NT2/D1 (cell line): ENCODE results near the gene SIL1.
"Not testable (repeated sequence)": the region's sequence is repeated elsewhere in the genome, so short reads cannot be mapped to it uniquely, and the experiment has no call there.

Experiments
- DNase-seq: peaks from one replicate; pipeline ENCODE4 v3.0.0-alpha.2; 2011; ENCODE audit warnings: low read depth, low spot score
- H3K27me3 ChIP-seq: 2 replicates; pipeline ENCODE4 v1.6.0; 2011; ENCODE audit warnings: mild to moderate bottlenecking; ENCODE audit not compliant: insufficient read length, insufficient read depth
- H3K36me3 ChIP-seq: 2 replicates; pipeline ENCODE4 v1.6.1; 2011; ENCODE audit warnings: mild to moderate bottlenecking, low read length, mixed read lengths; ENCODE audit not compliant: insufficient read depth, insufficient read length
- H3K4me1 ChIP-seq: 2 replicates; pipeline ENCODE4 v1.5.1; 2011; ENCODE audit not compliant: insufficient read depth, insufficient read length
- H3K4me3 ChIP-seq: 2 replicates; pipeline ENCODE4 v1.5.1; 2011; ENCODE audit warnings: low read depth; ENCODE audit not compliant: insufficient read length
- H3K9ac ChIP-seq: 2 replicates; pipeline ENCODE4 v1.6.0; 2011; ENCODE audit warnings: low read depth; ENCODE audit not compliant: insufficient read length
- H3K9me3 ChIP-seq: 2 replicates; pipeline ENCODE4 v1.5.1; 2011; ENCODE audit warnings: mild to moderate bottlenecking, low read length; ENCODE audit not compliant: insufficient read depth
- SUZ12 ChIP-seq: IDR thresholded peaks from 2 replicates; pipeline ENCODE4 v1.6.1; 2011; ENCODE audit not compliant: insufficient read length, insufficient read depth; ENCODE audit errors: extremely low read depth
- YY1 ChIP-seq: IDR thresholded peaks from 2 replicates; pipeline ENCODE4 v1.6.1; 2011; ENCODE audit not compliant: insufficient read length, insufficient read depth
- ZNF274 ChIP-seq: IDR thresholded peaks from 2 replicates; pipeline ENCODE4 v1.6.1; 2011; ENCODE audit warnings: mild to moderate bottlenecking, low read depth, low read length

SIL1 gene

DNA sequence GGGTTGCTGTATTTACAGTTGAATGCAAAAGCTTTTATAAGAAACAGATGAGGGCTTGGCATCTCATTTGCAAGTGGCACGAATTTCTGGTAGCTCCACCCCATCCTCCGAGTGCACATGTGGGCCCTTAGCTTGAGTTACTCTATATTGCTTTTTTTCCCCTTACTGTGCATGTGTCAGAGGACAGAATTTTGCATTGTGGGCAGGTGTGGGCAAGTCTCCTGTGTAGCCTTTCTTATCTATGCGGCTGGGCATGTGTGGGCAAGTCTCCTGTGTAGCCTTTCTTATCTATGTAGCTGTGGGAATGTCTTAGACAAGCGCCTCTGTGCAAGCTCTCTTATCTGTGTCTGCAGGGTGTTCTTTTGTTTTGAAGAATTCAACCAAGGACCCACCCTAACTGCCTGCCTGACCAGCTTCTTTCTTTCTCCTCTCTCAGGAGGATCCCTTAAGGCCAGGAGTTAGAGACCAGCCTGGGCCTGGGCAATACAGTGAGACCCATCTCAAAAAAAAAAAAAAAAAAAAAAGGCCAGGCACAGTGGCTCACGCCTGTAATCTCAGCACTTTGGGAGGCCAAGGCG is 34.1 kb upstream of the SIL1 start:
- DNase-seq = no peak
- H3K4me3 ChIP-seq = no peak overlapping the region
- H3K9ac ChIP-seq = no peak overlapping the region
- H3K27me3 ChIP-seq = no peaks in the 10 kb centered on the region
- H3K36me3 ChIP-seq = no peaks in the 10 kb centered on the region
- H3K9me3 ChIP-seq = 0 out of 2 replicates have a peak, but pooled peaks cover 3% of the 10 kb centered on the region
- TF ChIP-seq SUZ12 = no peak
- no peak for TF ChIP-seq ZNF274
- no peak for TF ChIP-seq YY1
- no peaks in the 10 kb centered on the region for H3K4me1 ChIP-seq

DNA sequence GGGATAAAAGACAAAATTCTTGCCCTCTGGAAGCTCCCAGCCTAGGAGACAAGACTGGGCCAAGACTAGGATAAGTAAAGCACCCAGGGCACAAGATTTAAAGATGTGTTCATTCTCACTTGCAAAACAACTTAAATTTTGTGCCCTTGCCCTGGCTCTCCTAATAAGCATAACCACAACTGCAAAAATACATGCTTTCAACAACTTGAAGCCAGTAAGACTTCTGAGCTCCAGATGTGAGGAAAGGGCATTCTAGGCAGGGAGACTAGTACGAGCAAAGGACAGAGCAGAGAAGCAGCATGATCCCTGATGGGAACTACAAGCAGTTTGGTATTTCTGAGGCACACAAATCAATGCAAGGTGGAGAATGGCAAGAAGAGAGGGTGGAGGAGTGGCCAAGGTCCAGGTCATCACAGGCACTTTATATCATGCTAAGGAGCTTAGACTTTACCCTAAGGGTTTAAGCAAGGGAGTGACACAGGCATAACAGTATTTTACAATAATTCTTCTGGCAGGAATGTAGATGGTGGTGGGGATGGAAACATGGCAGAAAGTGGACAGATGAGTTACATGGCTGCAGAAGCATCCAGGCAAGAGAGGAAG is 30.1 kb upstream of the SIL1 start:
- DNase-seq = no peak
- no peaks in the 10 kb centered on the region for H3K36me3 ChIP-seq
- TF ChIP-seq SUZ12 (no peak), ZNF274 (no peak), YY1 (no peak)
- no peak overlapping the region for H3K4me3 ChIP-seq
- no peaks in the 10 kb centered on the region for H3K27me3 ChIP-seq
- no peaks in the 10 kb centered on the region for H3K9me3 ChIP-seq
- no peaks in the 10 kb centered on the region for H3K4me1 ChIP-seq
- no peak overlapping the region for H3K9ac ChIP-seq

DNA sequence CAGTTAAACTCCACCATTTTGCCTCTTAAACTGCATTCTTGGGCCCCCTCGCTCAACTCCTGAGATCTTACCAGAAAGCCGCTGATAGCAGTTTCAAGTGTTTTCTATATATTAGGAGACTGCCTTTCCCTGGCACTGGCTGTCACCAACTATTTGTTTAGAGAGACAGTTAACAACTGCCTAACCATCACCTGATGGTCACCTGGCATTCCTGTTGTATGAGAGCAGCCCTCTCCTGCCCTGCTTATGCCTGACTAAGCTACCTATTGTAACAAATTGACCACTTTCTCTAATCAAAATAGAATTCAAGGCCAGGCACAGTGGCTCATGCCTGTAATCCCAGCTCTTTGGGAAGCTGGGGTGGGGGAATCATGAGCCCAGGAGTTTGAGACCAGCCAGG is 28.0 kb upstream of the SIL1 start:
- no peaks in the 10 kb centered on the region for H3K36me3 ChIP-seq
- no peak overlapping the region for H3K9ac ChIP-seq
- H3K4me1 ChIP-seq = no peaks in the 10 kb centered on the region
- no peaks in the 10 kb centered on the region for H3K27me3 ChIP-seq
- no peak for DNase-seq
- H3K9me3 ChIP-seq = no peaks in the 10 kb centered on the region
- H3K4me3 ChIP-seq = no peak overlapping the region
- no peak for TF ChIP-seq YY1
- no peak for TF ChIP-seq SUZ12
- TF ChIP-seq ZNF274 = no peak

DNA sequence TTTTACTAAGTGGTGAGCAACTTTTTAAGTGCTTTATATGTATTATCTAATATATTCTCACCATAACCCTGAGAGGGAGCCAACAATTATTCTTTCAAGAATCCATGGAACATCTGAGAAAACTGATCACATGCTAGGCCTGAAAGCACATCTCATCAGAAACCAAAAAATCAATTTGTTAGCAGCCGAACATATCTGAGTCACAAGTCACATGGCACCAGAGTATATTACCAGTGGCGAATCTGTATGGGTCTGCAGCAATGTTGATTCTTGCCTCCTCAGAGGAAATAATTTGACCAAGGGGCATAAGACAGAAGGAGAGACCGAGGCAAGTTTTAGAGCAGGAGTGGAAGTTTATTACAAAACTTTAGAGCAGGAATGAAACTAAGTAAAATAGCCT is 25.3 kb upstream of the SIL1 start:
- no peak overlapping the region for H3K9ac ChIP-seq
- no peak overlapping the region for H3K4me3 ChIP-seq
- no peaks in the 10 kb centered on the region for H3K4me1 ChIP-seq
- DNase-seq = no peak
- TF ChIP-seq ZNF274 (no peak), SUZ12 (no peak), YY1 (no peak)
- H3K27me3 ChIP-seq = no peaks in the 10 kb centered on the region
- H3K9me3 ChIP-seq = no peaks in the 10 kb centered on the region
- H3K36me3 ChIP-seq = no peaks in the 10 kb centered on the region

DNA sequence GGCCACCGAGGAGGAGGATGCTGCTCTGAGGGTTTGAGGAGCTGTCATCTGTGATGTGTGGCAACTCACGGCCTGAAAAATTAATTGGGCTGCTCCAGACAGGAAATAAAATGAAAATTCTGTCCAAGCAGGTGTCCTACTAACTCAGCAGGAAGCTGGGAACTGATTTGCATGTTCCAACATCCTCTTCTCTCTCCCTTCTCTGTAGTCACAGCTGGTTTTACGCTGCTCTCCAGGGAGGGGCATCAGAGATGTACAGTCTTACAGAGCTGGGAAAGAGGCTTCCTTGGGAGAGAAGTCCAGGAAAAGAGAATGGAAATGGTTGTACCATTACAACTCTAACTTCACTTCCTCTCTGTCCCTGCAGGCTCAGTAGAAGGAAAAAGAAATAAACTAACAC is 24.2 kb upstream of the SIL1 start:
- Histone ChIP-seq H3K9me3 (no peaks in the 10 kb centered on the region), H3K4me3 (no peak overlapping the region), H3K27me3 (no peaks in the 10 kb centered on the region), H3K36me3 (no peaks in the 10 kb centered on the region), H3K4me1 (no peaks in the 10 kb centered on the region), H3K9ac (no peak overlapping the region)
- TF ChIP-seq ZNF274 (no peak), YY1 (no peak), SUZ12 (no peak)
- no peak for DNase-seq

DNA sequence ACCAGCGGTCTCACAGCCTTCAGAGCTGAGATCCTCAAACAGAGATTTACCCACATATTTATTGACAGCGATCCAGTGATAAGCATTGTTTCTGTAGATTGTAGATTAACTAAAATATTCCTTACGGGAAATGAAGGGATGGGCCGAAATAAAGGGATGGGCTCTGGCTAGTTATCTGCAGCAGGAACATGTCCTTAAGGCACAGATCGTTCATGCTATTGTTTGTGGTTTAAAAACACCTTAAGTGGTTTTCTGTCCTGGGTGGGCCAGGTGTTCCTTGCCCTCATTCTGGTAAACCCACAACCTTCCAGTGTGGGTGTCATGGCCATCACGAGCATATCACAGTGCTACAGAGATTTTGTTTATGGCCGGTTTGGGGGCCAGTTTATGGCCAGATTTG is 19.9 kb upstream of the SIL1 start:
- not testable (repeated sequence) for DNase-seq, H3K36me3 ChIP-seq, H3K4me3 ChIP-seq

DNA sequence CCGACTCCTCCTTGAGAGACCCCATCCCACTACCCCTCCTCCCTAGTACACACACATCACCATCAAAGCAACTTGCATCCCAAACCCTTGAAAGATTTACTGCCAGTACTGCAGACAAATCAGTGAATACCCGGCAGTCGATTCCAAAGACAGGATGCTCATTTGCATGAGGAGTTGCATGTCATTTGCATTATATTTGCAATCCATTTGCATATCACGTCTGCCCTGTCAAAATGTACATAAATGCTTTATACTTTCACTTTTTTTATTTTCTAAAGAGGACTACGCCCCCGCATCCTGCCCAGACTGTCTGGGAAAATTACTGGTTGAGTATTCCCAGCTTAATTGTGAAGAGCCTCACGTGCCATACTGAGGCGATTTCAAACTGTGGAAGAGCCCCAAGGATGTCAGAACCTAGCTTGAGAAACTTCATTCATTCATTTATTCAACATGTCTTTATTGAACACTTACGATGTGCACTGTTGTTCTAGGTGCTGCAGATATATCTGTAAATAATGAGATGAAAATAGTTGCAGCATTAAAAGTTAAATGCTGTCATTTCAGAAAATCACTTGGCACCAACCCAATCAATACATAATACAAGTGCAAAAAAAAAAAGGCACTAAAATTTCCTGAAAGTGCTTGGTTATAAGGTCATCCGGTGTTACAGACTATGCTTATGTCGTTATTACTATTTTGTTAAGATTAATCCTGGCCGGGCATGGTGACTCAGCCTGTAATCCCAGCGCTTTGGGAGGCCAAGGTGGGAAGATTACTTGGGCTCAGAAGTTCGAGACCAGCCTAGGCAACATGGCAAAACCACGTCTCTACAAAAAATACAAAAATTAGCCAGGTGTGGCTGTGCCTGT is 17.2 kb upstream of the SIL1 start:
- Histone ChIP-seq H3K36me3 (no peaks in the 10 kb centered on the region), H3K4me1 (no peaks in the 10 kb centered on the region), H3K27me3 (no peaks in the 10 kb centered on the region), H3K4me3 (no peak overlapping the region), H3K9me3 (no peaks in the 10 kb centered on the region), H3K9ac (no peak overlapping the region)
- no peak for DNase-seq
- TF ChIP-seq YY1 = no peak
- TF ChIP-seq ZNF274 = no peak
- TF ChIP-seq SUZ12 = no peak

More for the DNA sequence above, 19.9 kb upstream of the SIL1 start:
- H3K9ac ChIP-seq, H3K27me3 ChIP-seq, H3K4me1 ChIP-seq, H3K9me3 ChIP-seq: not testable (repeated sequence)
